Trophoblast cell (in vitro differentiated cells and primary cell): Measurements from ENCODE around the gene VPS11.

Experiments used
- DNase-seq, 2 donors: peaks; one replicate each; pipeline ENCODE4 v3.0.0-alpha.2; 2016
- H2AFZ ChIP-seq: 2 replicates; pipeline ENCODE4 v1.6.1; 2013; ENCODE audit warnings: low read length, moderate library complexity, mild to moderate bottlenecking; ENCODE audit not compliant: insufficient read depth, poor library complexity
- H2AK5ac ChIP-seq: 2 replicates; pipeline ENCODE4 v1.6.1; 2013; ENCODE audit warnings: mild to moderate bottlenecking, low read length
- H2BK120ac ChIP-seq: 2 replicates; pipeline ENCODE4 v1.6.1; 2013; ENCODE audit warnings: low read length, mild to moderate bottlenecking, moderate library complexity; ENCODE audit not compliant: insufficient read depth, poor library complexity
- H2BK12ac ChIP-seq: 2 replicates; pipeline ENCODE4 v1.6.1; 2013; ENCODE audit warnings: mild to moderate bottlenecking, low read length, moderate library complexity
- H2BK5ac ChIP-seq: 2 replicates; pipeline ENCODE4 v1.6.1; 2013; ENCODE audit warnings: low read length, low read depth, moderate library complexity, mild to moderate bottlenecking; ENCODE audit not compliant: poor library complexity
- H3K14ac ChIP-seq: 2 replicates; pipeline ENCODE4 v1.6.1; 2013; ENCODE audit warnings: mild to moderate bottlenecking, low read length
- H3K18ac ChIP-seq: 2 replicates; pipeline ENCODE4 v1.6.1; 2013; ENCODE audit warnings: mild to moderate bottlenecking, low read length
- H3K23ac ChIP-seq: 2 replicates; pipeline ENCODE4 v1.6.1; 2013; ENCODE audit warnings: low read length
- H3K27ac ChIP-seq: 2 replicates; pipeline ENCODE4 v1.5.1; 2013; ENCODE audit warnings: low read depth, mild to moderate bottlenecking, inconsistent platforms, low read length, moderate library complexity
- H3K27me3 ChIP-seq: 2 replicates; pipeline ENCODE4 v1.6.1; 2013; ENCODE audit warnings: inconsistent platforms, mild to moderate bottlenecking, low read length, moderate library complexity; ENCODE audit not compliant: insufficient read depth
- H3K36me3 ChIP-seq, 2 experiments: 1 replicate in 1 of 2; 2 replicates in 1 of 2; pipeline ENCODE4 v1.6.1; 2013; ENCODE audit warnings: low read length in 2 of 2, mild to moderate bottlenecking in 2 of 2, moderate library complexity in 1 of 2; ENCODE audit not compliant: insufficient read depth in 2 of 2, control insufficient read depth in 1 of 2
- H3K4ac ChIP-seq: 2 replicates; pipeline ENCODE4 v1.6.1; 2013; ENCODE audit warnings: low read depth, mild to moderate bottlenecking, low read length, moderate library complexity
- H3K4me1 ChIP-seq, 2 experiments: 1 replicate in 1 of 2; 2 replicates in 1 of 2; pipeline ENCODE4 v1.6.1; 2013; ENCODE audit warnings: low read length in 2 of 2, mild to moderate bottlenecking in 2 of 2, moderate library complexity in 1 of 2; ENCODE audit not compliant: insufficient read depth in 2 of 2, control insufficient read depth in 1 of 2
- H3K4me2 ChIP-seq: 2 replicates; pipeline ENCODE4 v1.6.1; 2013; ENCODE audit warnings: inconsistent platforms, mild to moderate bottlenecking, low read length, moderate library complexity
- H3K4me3 ChIP-seq: 2 replicates; pipeline ENCODE4 v1.5.1; 2013; ENCODE audit warnings: mild to moderate bottlenecking, low read depth, low read length, inconsistent platforms
- H3K79me1 ChIP-seq: one replicate; pipeline ENCODE4 v1.6.1; 2013; ENCODE audit warnings: low read length
- H3K79me2 ChIP-seq: 2 replicates; pipeline ENCODE4 v1.6.1; 2013; ENCODE audit warnings: low read length, mild to moderate bottlenecking; ENCODE audit not compliant: control insufficient read depth, insufficient read depth, poor library complexity
- H3K9ac ChIP-seq: 2 replicates; pipeline ENCODE4 v1.6.1; 2013; ENCODE audit warnings: mild to moderate bottlenecking, low read length
- H3K9me3 ChIP-seq: 2 replicates; pipeline ENCODE4 v1.6.1; 2013; ENCODE audit warnings: low read depth, mild to moderate bottlenecking, control low read depth, inconsistent platforms, low read length; ENCODE audit not compliant: insufficient read depth
- H4K12ac ChIP-seq: 2 replicates; pipeline ENCODE4 v1.6.1; 2013; ENCODE audit warnings: low read depth, mild to moderate bottlenecking, low read length, moderate library complexity
- H4K8ac ChIP-seq: 2 replicates; pipeline ENCODE4 v1.6.1; 2013; ENCODE audit warnings: low read depth, mild to moderate bottlenecking, low read length, moderate library complexity
- H4K91ac ChIP-seq: one replicate; pipeline ENCODE4 v1.6.1; 2013; ENCODE audit warnings: low read depth, mild to moderate bottlenecking, low read length, moderate library complexity
- WGBS: extraction: QIAGEN DNeasy Blood & Tissue Kit; methylation state at CpG from one replicate; pipeline ENCODE4 v1.1.7; 2013; ENCODE audit warnings: missing lambda C conversion rate; ENCODE audit not compliant: insufficient read length, insufficient coverage; ENCODE audit errors: extremely low coverage; 5-methylcytosine and 5-hydroxymethylcytosine counted together

The VPS11 gene

DNA sequence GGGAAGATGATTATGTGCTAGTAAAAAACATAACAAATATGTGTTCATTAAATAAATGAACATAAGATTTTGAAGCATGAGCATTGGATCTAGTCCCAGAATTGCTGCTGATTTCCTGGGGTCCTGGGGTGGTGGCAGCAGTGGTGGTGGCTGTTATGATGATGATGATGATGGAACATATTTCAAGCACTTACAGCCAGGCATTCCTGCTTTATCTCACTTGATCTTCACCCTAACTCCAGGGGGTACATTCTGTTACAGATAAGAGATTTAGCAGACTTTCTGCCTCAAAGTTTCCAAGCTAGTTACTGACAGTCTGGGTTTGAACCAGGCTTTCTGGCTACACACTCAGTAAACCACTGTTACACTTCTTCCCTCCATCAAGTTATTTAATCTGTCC lies 43.9 kb upstream of the VPS11 start:
- Histone ChIP-seq H2BK12ac (no peak overlapping the region), H3K9me3 (peaks cover 2% of the 10 kb centered on the region), H3K36me3 (peaks cover 34 to 46% of the 10 kb centered on the region in 2 experiments), H3K27me3 (no peaks in the 10 kb centered on the region), H3K23ac (no peak overlapping the region), H3K18ac (no peak overlapping the region), H2BK5ac (no peak overlapping the region), H4K12ac (no peak overlapping the region), H3K27ac (peak overlapping the region; percentile 15), H4K91ac (no peak overlapping the region), H3K4ac (no peak overlapping the region), H3K79me2 (peaks cover under 1% of the 10 kb centered on the region), H2AFZ (no peak overlapping the region), H2BK120ac (no peak overlapping the region), H3K79me1 (peaks cover 2% of the 10 kb centered on the region), H2AK5ac (no peak overlapping the region), H3K14ac (no peak overlapping the region), H3K4me3 (no peak overlapping the region), H3K9ac (no peak overlapping the region), H3K4me1 (peaks cover 22 to 37% of the 10 kb centered on the region in 2 experiments), H3K4me2 (no peak overlapping the region), H4K8ac (no peak overlapping the region)
- no peak for DNase-seq

DNA sequence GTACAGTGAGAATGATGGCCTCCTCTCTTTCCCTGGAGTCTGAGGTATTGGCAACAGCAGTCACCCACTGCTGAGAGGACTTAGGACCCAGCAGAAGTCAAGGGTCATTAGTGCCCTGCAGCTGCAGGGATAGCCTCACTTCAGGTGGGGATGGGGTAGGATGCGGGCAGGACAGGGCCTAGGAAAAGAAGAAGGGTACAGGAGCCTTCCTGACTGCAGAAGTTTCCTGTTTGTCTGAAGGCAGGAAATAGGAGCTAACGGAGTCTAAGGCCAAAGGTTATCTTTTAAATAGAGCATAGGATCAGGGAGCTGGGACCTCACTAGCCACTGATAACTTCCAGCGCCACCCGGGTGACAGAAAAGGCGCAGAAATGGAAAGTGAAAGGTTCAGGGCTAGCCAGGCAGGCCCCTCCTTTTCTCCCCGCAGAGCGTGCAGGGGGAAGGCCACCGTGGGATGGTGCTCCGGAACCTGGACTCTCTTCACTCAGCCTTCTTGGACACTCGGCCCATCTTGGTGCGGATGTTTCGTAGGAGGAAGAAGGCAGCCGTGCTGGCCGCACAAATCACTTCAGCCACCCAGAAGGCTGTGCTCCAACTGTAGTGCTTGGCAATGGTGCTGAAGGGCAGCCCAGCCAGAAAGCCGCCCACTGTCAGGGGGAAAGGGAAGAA lies 43.1 kb upstream of the VPS11 start:
- no peak overlapping the region for H3K4me2 ChIP-seq
- H3K9ac ChIP-seq = no peak overlapping the region
- no peaks in the 10 kb centered on the region for H3K27me3 ChIP-seq
- WGBS = no CpG with 5 or more reads among the region's 15 CpGs
- H2BK120ac ChIP-seq = no peak overlapping the region
- H3K14ac ChIP-seq = no peak overlapping the region
- H3K27ac ChIP-seq = peak overlapping the region; percentile 60
- peaks cover 1% of the 10 kb centered on the region for H3K79me1 ChIP-seq
- peak overlapping the region; percentile 11 for H3K4me3 ChIP-seq
- H3K4ac ChIP-seq = no peak overlapping the region
- peak in 1 of 2 donors; percentile 42 for DNase-seq
- H4K91ac ChIP-seq = no peak overlapping the region
- no peak overlapping the region for H3K23ac ChIP-seq
- H2AK5ac ChIP-seq = no peak overlapping the region
- H2AFZ ChIP-seq = no peak overlapping the region
- H3K9me3 ChIP-seq = peaks cover 2% of the 10 kb centered on the region
- H3K18ac ChIP-seq = no peak overlapping the region
- H2BK5ac ChIP-seq = no peak overlapping the region
- H4K8ac ChIP-seq = no peak overlapping the region
- H3K4me1 ChIP-seq = peaks cover 30 to 43% of the 10 kb centered on the region in 2 experiments
- peaks cover 34 to 47% of the 10 kb centered on the region in 2 experiments for H3K36me3 ChIP-seq
- H4K12ac ChIP-seq = no peak overlapping the region
- no peak overlapping the region for H2BK12ac ChIP-seq
- H3K79me2 ChIP-seq = peaks cover 2% of the 10 kb centered on the region

DNA sequence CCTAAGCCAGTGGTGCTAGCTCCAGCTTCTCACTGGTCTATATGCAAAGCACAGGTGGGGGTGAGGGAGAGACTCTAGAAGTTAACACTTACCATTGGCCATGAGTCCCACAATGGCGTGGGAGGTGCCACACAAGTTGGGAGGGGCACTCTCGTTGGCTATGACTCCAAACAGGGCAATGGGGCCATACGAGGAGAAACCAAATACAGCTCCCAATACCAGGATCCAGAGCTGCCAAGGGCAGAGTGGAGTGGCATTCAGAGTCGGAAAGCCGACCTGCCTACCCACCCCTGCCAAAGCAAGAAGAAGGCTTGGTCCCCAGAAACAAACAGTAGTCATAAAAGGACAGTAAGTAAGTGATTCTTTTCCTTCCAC lies 42.5 kb upstream of the VPS11 start:
- Histone ChIP-seq H3K18ac (no peak overlapping the region), H2BK5ac (peak overlapping the region; percentile 34), H3K4me2 (no peak overlapping the region), H4K91ac (no peak overlapping the region), H3K9ac (no peak overlapping the region), H2AK5ac (no peak overlapping the region), H4K12ac (no peak overlapping the region), H3K36me3 (peaks cover 34 to 47% of the 10 kb centered on the region in 2 experiments), H3K4me1 (peaks cover 32 to 45% of the 10 kb centered on the region in 2 experiments), H2AFZ (no peak overlapping the region), H3K27me3 (no peaks in the 10 kb centered on the region), H4K8ac (no peak overlapping the region), H2BK12ac (peak overlapping the region; percentile 23), H2BK120ac (peak overlapping the region; percentile 20), H3K23ac (no peak overlapping the region), H3K14ac (no peak overlapping the region), H3K9me3 (peaks cover 2% of the 10 kb centered on the region), H3K4ac (no peak overlapping the region), H3K27ac (peak overlapping the region; percentile 60), H3K79me1 (peaks cover 1% of the 10 kb centered on the region), H3K4me3 (peak overlapping the region; percentile 11), H3K79me2 (peaks cover 6% of the 10 kb centered on the region)
- WGBS = no CpG with 5 or more reads among the region's 5 CpGs
- DNase-seq = no peak

DNA sequence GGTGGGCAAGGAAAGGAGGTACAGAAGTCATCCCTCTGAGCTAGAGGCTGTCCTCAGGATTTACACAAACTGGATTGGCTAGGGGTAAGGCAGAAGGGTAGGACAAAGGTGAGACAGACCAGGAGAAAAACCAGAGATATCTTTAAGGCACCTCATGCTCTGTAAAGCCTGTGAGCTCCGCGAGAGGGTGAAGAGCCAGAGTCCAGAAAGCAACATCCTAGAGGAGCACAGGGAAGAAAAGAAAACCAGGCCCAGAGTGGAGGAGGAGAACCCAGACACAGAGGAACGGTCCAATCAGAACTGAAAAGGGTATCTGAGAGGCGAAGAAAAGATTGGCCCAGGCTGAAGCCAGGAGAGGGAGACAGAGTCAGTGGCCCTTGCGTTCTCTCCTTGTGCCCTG lies 42.1 kb upstream of the VPS11 start:
- no peak overlapping the region for H2BK12ac ChIP-seq
- H3K36me3 ChIP-seq = peaks cover 34 to 47% of the 10 kb centered on the region in 2 experiments
- H4K8ac ChIP-seq = peak overlapping the region; percentile 40
- H3K23ac ChIP-seq = no peak overlapping the region
- no peak overlapping the region for H2AFZ ChIP-seq
- peak overlapping the region; percentile 5 for H2BK5ac ChIP-seq
- H2BK120ac ChIP-seq = peak overlapping the region; percentile 28
- peak overlapping the region; percentile 22 for H3K14ac ChIP-seq
- peak overlapping the region; percentile 42 for H3K18ac ChIP-seq
- H3K27ac ChIP-seq = peak overlapping the region; percentile 57
- WGBS = no CpG with 5 or more reads among the region's 5 CpGs
- H3K4me3 ChIP-seq = no peak overlapping the region
- H3K4ac ChIP-seq = no peak overlapping the region
- DNase-seq = no peak
- H3K27me3 ChIP-seq = no peaks in the 10 kb centered on the region
- peak overlapping the region; percentile 7 for H4K12ac ChIP-seq
- peaks cover 32 to 45% of the 10 kb centered on the region in 2 experiments for H3K4me1 ChIP-seq
- no peak overlapping the region for H3K9ac ChIP-seq
- peaks cover 10% of the 10 kb centered on the region for H3K79me2 ChIP-seq
- H4K91ac ChIP-seq = peak overlapping the region; percentile 43
- no peak overlapping the region for H3K4me2 ChIP-seq
- no peak overlapping the region for H2AK5ac ChIP-seq
- H3K9me3 ChIP-seq = peaks cover 2% of the 10 kb centered on the region
- H3K79me1 ChIP-seq = peaks cover 4% of the 10 kb centered on the region
